Stimulated activated CD8-positive, alpha-beta memory T cell treated with anti-CD3 and anti-CD28 coated beads, Interleukin-15, amount 100 ng/mL, for 48 hours (primary cell): ENCODE results near the gene UBE3C.
"Not testable (repeated sequence)": the region's sequence is repeated elsewhere in the genome, so short reads cannot be mapped to it uniquely, and the experiment has no call there.

ENCODE experiments used
- DNase-seq, 2 donors: peaks; one replicate each; pipeline ENCODE4 v3.0.0-alpha.2; 2020; ENCODE audit warnings: low read depth in 2 of 2

Gene UBE3C

DNA sequence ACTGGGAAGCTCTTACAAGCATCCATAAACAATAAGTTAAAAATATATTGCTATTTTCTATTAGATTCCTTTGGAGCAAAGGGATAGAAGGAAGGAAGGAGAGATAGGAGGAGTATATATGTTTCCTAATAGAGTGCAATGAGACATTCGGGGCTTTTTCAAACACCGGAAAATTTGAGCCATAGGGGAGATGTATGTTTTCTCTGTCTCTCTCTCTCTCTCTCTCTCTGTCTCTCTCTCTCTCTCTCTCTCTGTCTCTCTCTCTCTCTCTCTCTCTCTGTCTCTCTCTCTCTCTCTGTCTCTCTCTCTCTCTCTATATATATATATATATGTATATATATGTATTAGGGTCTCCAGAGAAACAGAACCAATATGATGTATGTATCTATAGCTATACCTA, 7.9 kb upstream of the UBE3C start:
- not testable (repeated sequence) for DNase-seq

DNA sequence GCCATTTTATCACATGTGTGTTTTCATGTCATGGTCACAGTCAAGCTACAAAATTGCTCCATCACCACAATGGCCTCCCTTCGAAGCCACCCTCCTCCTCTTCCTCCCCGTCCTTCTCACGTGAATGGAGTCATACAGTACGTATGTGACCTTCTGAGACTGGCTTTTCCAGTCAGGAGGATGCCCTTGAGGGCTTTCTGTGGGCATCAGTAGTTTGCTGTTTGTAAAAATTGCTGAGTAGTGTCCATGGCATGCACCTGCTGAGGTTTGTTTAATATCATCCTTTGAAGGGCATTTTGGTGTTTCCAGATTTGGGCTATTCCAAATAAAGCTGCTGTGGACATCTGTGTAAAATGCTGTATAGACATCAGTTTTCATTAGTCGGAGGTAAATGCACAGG, 5.9 kb upstream of the UBE3C start:
- DNase-seq = no peak

DNA sequence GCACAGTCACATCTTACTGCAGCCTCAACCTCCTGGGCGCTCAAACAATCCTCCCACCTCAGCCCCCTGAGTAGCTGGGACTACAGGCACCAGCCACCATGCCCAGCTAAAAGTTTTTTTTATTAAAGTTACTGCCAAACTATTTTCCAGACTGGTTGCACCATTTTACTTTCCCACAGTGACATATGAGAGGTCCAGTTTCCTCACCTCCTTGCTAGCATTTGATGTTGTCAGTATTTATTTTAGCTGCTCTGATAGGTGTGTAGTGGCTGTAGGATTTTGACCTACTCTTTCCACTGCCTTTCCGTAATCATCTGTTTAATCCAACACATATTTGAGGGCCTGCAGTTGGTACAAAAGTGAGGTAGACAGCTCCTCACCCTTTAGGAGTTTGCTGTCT, 5.4 kb upstream of the UBE3C start:
- no peak for DNase-seq

DNA sequence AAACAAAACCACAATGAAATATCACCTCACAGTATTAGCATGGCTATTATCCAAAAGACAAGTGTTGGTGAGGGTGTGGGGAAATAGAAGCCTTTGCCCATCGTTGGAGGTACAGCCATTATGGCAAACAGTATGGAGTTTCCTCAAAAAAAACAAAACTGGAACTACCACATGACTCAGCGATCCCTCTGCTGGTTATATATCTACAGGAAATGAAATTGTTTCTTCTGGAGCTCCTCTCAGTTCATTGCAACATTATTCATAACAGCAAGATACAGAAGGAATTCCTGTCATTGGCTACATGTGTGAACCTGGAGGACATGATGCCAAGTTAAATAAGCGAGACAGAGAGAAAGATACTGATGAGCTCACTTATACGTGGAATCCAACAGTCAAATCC, 2.4 kb upstream of the UBE3C start:
- DNase-seq = no peak

DNA sequence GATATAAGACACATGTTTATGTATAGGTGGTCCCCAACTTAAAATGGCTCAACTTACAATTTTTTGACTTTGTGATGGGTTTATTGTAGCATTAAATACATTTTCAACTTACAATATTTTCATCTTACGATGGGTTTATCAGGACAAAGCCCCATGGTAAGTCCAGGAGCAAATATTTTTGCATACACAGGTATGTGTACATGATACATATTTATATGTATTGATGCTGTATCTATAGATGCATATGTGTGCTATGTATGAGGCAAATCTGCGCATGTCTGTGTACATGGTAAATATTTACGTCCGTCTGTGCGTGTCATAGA, 664 bp upstream of the UBE3C start:
- no peak for DNase-seq

DNA sequence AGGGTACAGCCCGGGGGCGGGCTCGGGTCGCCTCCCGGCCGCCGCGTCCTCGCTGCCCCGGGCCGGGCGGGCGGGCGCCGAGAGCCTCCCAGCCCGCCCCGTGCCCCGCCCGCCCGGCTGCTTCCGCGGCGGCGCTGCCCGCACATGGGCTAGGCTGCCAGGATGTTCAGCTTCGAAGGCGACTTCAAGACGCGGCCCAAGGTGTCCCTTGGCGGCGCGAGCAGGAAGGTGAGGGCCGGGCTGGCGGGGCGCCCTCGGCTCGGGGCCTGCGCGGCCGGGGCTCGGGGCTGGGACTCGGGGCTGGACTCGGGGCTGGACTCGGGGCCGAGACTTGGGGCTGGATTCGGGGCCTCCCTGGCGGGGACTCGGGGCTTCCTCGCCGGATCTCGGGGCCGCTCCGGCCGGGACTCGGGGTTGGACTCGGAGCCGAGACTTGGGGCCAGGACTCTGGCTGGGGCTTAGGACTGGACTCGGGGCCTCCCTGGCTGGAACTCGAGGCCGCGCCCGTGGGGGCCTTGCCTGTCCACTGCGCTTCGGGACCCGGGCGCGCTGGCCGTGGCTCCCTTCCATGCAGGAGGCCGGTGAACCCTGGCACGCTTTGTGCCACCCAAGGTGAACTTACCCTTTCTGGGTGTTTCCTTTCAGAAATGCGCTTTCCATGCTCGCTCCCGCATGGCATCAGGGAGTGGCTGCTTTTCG, 534 bp downstream of the UBE3C start:
- peak; percentile 39 to 46 for DNase-seq

DNA sequence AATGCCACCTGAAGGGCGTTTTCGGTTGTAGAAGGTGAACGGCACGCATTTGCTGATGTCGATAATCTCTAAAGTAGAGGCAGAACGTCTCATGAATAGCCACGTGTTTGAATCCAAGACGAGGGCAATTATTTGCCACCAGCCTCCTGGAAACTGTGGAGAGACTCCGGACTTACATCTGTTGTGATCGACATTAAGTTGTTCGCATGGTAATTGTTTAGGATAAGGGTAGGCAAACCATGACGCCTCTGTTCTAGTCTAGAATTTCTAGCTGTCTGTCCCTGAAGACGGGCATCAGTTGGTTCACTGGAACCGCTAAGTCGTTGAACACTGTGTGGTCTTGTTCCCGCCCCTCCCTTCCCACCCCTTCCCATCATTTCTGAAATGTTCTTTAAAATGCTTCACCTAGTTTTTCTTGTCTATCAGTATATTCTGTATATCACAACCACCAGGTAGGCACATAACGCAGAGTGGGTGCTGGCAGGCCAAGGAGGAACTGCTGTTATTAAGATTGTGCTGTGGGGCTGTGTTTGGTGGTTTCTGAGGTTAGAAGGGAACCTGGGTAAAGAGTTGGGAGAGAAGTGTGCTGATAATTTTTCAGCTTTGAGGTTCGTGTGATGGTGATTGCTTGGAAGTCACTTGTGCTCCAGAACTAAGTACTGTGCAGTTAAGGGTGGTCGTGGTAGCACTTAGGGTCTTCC, 1.2 kb downstream of the UBE3C start:
- DNase-seq = no peak

DNA sequence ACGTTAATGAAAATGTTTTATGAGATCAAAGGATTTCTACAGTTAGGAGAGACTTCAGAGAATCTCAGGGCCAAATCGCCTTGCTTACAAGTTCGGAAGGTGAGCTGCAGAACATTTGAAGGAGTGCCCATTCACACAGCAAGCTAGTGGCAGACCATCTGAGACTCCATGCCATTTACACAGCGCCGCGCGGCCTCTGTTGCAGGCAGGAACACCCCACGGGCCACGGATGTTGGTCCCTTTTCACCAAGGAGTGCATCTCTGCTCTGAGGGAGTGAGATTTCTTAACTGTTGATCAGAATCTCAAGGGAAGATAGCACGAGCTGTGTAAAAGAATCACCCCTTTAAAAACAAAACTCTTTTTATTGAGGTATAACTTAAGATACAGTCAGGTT, 1.8 kb downstream of the UBE3C start:
- no peak for DNase-seq

DNA sequence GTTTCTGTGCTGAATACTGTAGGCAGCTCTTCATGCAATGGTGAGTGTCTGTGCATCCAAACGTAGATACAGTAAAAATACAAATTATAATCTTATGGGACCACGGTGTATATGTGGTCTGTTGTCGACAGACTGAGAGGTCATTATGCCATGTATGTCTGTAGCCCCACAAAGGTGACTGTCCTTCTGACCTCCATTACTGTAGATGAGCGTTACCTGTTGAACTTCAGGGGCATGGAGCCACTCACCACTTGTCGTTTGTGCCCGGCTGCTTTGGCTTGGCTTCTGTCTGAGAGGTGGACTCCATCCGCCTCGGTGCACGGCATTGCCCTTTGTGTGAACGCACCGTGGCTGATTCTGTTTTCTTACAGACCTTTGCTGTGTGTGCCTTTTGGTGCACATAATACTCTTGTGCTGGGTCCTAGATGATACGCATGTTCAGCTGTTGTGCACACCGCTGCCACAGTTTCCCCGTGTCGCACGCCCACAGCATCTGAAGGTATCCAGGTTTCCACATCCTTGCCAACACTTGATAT, 2.9 kb downstream of the UBE3C start:
- no peak for DNase-seq

DNA sequence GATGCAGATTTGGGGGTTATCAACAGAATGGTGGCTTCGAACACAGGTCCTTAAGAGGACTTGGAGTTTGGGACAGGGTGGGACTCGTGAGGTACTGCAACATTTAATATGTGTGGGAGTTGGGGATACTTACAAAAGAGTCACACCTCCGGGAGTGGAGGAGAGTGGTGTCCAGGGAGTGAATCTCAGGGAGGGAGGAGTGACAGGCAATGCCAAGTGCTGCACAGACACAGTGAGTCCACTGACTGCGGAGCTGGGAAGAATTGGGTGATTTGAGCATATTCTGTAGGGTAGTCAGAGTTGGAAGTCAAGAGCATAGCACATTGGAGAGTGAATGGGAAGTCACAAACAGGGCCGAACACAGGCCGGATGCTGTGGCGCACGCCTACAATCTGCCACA, 5.1 kb downstream of the UBE3C start:
- no peak for DNase-seq

DNA sequence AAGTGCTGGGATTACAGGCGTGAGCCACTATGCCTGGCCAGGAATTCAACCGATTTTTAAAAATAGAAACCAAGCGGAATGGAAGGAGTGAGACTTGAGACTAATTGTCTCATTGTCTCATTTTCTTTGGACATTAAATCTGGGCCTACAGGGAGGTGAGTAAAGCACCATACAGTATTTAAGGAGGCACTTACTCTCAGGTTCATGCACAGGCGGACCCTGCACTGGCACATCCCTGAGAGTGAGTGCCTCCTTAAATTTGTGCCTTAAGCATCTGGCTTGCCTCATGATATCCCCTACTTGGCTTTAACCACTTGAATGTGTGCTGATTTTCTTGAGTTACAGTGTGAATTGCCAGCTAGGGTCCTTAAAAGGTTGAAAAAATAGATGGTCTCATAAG, 10.6 kb downstream of the UBE3C start:
- no peak for DNase-seq

DNA sequence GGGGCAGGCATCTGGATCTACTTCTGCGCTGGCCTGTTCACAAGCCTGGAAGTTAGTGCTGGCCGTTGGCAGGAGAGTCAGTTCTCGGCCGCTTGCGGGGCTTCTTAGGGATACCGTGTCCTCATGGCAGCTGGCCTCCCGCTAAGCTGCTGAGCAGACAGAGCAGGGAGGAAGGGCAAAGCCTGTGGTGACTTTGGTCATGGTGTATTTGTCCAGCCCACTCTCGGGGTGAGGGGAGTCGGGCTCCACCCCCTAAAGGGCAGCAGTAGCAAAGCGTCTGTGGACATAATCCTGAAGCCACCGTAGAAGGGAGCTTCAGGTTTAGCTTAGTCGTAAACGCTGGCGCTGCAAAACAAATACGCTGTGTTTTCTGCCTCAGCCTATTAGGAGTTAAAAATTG, 12.2 kb downstream of the UBE3C start:
- no peak for DNase-seq

DNA sequence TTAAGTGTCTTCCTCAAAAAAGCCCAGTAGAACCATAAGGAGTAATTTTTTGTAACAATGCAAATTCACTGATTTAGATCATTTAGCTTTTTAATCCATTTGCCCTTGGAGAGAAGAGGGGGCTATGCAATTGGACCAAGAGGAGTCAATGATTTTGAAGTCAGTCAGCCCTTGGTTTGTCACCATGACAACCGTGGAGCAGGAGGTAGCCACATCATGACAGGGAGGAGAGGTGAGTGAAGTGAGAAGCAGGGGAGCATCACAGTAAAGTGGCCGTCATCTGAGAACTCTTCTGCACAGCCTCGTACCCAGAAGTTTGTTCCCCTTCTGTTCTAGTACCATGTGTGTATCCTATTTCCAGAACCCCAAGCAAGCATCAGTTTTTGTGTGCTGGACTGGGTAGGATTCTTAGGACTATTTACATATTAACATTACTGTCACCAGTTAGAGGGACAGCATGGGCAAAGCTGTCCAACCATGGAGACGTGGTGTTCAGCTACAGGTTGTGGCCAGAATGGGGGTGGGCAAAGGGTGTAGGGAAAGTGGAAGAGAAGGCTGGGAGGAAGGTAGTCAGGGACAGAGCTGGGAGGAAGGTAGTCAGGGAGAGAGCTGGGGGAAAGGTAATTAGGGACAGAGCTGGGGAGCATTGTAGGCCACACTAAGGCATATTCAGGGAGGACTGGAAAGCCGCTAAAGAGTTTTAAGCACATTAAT, 13.1 kb downstream of the UBE3C start:
- no peak for DNase-seq

DNA sequence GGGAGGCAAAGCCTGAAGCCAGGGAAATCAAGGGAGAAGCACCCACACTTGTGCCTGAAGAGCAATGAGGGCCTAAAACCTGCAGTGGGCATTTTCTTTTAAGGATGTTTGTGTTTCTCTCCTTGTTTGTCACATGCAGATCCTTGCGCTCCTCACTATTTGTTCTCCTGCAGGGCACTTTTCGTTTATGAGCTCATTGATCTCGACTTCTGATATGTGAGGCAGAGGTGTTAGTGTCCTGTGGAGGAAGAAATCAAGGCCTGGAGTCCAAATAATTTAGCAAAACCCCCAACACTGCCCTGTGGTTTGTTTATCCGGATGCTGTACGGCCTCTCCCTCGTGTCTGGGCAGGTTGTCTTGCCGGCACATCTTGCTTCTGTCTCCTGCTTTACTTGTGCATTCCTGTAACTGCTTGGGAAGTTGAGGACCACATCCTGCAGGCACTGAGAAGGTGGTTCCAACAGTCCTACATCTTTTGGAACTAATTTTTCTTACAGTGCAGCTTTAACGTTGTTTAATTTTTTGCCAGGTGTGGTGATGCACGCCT, 13.7 kb downstream of the UBE3C start:
- no peak for DNase-seq

DNA sequence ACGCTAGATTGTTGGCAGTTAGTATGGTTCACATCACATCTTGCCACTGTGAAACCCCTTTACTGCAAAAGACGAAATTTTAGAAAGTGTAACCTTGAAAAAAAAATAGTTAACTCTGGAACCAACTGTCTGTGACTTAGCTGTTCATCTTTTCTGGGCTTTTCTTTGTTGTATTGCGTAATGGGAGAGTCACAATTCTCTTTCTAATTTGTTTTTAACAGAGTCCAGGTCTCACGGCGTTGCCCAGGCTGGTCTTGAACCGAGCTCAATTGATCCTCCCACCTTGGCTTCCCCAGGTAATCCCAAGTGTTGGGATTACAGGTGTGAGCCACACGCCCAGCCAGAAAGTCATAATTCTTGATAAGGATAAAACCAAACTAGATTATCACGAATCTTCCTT, 14.5 kb downstream of the UBE3C start:
- no peak for DNase-seq

DNA sequence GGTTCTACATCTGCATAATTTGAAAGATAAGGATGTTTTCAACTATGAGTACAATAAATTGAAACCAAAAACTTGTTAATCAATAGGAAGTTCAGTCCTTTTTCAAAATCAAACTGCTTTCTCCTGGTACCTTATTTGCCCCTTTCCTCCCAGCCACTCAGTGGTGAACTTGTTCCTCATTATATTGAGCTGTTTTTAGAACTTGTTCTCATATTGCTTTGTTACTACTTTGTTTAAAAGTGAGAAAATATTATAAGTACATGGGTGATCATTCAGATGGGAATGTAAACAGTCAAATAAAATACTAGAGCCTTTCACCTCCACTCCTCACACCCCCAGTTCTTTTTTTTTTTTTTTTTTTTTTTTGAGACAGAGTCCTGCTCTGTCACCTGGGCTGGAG, 17.2 kb downstream of the UBE3C start:
- no peak for DNase-seq

DNA sequence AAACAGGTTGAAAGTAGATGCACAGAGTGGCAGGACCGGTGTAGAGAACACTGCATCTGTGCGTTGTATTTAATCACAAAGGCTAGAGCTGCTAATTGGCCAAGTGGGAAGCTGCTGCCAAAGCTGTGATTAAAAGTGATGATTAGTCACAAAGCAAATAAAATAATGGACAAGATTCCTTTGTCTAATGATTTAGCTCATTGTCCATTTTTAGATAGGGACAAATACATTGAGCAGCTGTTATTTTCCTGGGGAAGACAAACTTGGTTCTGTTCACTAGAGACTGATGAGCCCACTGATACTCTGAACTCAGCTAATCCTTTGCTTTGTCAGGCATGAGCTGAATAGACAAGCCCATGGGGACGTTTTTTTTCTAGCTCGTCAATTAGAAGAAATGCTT, 19.7 kb downstream of the UBE3C start:
- DNase-seq = no peak

DNA sequence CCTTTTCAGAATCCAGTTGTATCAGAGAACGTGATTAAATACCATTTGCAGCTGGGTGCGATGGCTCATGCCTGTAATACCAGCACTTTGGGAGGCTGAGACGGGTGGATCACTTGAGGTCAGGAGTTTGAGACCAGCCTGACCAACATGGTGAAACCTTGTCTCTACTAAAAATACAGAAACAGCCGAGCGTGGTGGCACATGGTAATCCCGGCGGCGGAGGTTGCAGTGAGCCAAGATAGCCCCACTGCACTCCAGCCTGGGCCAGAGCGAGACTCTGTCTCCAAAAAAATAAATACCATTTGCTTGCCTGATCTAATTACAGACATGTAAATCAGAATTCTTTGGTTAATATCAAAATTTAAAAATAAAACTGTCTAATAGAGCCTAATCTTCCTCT, 20.8 kb downstream of the UBE3C start:
- DNase-seq = not testable (repeated sequence)

DNA sequence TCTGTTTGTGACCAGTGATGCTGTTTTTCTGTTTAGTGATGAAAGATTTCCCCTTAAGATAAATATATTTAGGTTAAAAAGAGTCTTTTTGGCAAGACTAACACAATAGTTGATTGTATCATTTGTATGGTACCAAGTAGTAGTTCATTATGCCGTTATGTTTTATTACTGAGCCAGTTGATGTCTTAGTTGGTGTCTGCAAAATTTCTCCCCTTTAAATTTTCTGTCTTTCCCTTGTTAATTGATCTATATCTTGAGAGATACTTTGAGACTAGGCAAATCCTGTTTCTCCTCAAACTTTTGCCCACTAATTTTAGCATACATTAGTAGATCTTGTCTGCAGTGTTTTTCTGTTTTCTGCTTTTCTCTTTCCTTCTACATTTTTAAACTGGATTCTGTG, 21.7 kb downstream of the UBE3C start:
- DNase-seq = no peak

DNA sequence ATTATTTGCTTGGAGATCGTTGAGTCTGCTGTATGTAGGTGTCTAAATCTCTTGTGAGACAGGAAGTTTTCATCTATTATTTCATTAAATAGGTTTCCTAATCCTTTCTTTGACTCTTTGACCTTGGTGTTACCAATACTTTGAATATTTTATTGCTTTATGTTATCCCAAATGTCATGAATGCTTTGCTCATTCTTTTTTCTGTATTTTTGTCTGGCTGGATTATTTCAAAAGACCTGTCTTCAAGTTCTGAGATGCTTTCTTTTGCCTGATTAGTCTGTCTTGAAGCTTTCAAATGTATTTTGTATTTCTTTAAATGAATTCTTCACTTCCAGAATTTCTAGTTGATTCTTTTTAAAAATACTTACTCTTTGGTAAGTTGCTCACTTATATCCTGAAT, 27.3 kb downstream of the UBE3C start:
- DNase-seq = no peak

DNA sequence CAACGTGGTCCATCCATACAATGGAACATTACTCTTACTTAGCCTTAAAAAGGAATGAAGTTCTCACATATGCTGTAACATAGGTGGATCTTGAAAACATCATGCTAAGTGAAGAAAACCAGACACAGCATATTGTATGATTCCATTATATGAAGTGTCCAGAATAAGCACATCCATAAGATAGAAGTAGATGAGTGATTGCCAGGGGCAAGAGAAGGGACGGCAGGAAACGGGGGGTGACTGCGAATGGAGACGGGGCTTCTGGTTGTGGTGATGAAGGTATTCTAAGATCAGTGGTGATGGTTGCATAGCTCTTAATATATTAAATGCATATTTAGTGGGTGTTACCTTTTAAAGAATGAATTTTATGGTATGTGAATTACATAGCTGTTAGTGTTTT, 29.8 kb downstream of the UBE3C start:
- DNase-seq = no peak

DNA sequence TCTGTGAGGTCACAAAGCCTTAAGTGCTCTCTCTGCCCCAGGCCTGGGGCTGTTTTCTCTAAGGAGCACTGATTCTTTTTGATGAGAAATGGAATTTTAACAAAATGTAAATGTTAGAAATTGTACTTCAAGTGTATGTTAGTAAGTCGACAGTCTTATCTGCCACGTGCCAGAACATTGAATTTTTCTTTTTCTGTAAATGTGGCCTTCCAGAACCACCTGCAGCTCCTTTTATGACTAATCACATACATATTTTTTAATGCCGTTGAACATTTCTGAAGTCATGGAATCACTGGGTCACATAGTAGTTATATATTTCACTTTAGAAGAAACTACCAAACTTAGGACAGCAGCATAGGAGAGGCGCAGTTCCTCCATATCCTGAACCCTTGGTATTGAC, 38.0 kb downstream of the UBE3C start:
- DNase-seq = no peak
